Caki2 (cell line): ENCODE data around the gene C12orf56. TPM values are rescaled to one million over a fixed set of nuclear protein-coding genes. Genes with fewer than 3 reads are reported as not detected.
"Not testable (repeated sequence)": the region's sequence is repeated elsewhere in the genome, so short reads cannot be mapped to it uniquely, and the experiment has no call there.

Source experiments
- DNase-seq: peaks from one replicate; pipeline ENCODE4 v3.0.0-alpha.2; 2015; ENCODE audit warnings: low read depth
- in situ Hi-C: cut with HindIII; loops from 2 replicates; pipeline ENCODE4 v1.10.0; 2016; ENCODE audit warnings: low sequenced_read_pairs, low pct_unique_long_range_greater_than_20kb, mixed read lengths
- total RNA-seq: library from RNA; depleted of rRNA; stranded (reverse); fragments of >200 nt; shearing (Covaris generic); gene quantifications from 2 replicates; pipeline ENCODE4 v1.2.3, GENCODE V29; 2014; ENCODE audit warnings: low replicate concordance; rRNA removed

The C12orf56 gene
- total RNA-seq, 1 experiment from 2014 or later, result not detected

- in situ Hi-C loops, result no loop called here
- DNase-seq, result no peak
Measured at GRCh38 chr12:64219145-64219544, 171.4 kb downstream of the C12orf56 start.

DNA sequence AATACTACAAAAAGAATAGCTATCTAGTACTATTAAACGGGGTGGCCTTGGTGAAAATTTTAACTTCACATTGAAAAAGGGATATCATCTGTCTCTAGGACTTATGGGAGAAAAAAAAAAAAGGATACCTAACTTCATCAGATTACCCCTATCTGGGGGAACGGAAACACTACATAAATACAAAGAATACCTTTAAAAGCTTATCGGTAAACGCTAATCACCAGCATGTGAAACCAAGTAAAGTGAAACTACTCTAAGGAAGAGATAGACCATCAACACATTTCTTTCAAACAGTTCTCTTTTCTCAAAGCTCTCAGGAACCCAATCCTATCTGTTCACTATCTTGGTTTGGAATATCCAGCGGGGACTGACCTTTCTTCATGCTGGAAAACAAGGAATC lies 172.0 kb downstream of the C12orf56 start:
- in situ Hi-C loops, result no loop called here

DNA sequence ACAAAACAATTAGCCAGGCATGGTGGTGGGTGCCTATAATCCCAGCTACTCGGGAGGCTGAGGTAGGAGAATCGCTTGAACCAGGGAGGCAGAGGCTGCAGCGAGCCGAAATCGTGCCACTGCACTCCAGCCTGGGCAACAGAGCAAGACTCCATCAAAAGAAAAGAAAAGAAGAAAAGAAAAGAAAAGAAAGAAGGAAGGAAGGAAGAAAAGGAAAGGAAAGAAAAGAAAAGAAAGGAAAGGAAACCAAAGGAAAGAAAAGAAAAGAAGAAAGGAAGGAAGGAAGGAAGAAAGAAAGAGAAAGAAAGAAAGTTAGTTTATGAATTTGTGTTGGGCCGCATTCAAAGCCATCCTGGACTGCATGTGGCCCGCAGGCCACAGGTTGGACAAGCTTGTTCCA lies 172.9 kb downstream of the C12orf56 start:
- not testable (repeated sequence) for DNase-seq

More for the DNA sequence above, 172.0 kb downstream of the C12orf56 start:
- no peak for DNase-seq

GRCh38 chr12:64216239-64216638 lies 174.3 kb downstream of the C12orf56 start:
- no peak for DNase-seq
- in situ Hi-C loops, result no loop called here

More for the DNA sequence above, 172.9 kb downstream of the C12orf56 start:
- in situ Hi-C loops, result not testable (repeated sequence)

Other genes with a start within 250 kb of the C12orf56 start
- gene KICS2, start 168.5 kb downstream of the C12orf56 start, total RNA-seq, result 5.2 and 7.2 TPM in 2 replicates
- 50.5 and 68.5 TPM in 2 replicates for gene XPOT, start 13.6 kb upstream of the C12orf56 start, total RNA-seq
- 14.5 and 17.4 TPM in 2 replicates for gene TBK1, start 61.4 kb upstream of the C12orf56 start, total RNA-seq
- gene RASSF3, start 219.7 kb upstream of the C12orf56 start, total RNA-seq, result 50.0 and 63.8 TPM in 2 replicates